GM10248 (cell line): Measurements from ENCODE around the gene TMEM234.
A peak's percentile ranks its signal among the peaks of the same experiment; 100 is the strongest.
"Not testable (repeated sequence)": the region's sequence is repeated elsewhere in the genome, so short reads cannot be mapped to it uniquely, and the experiment has no call there.

Experiments used
- CTCF ChIA-PET: fragments of 300-600 bp; sonication (Branson Sonifier 250); formaldehyde crosslinking; extraction: SDS; loops from one replicate; lab custom pipeline; 2021; ENCODE audit warnings: antibody characterized with exemption; lab: Yijun Ruan, JAX
- POLR2A ChIA-PET: fragments of 350-650 bp; sonication (Branson Sonifier 250); formaldehyde crosslinking; extraction: SDS; loops from one replicate; lab custom pipeline; 2020; ENCODE audit warnings: antibody characterized with exemption; lab: Yijun Ruan, JAX
- DNase-seq: peaks from one replicate; pipeline ENCODE4 v3.0.0; 2012; ENCODE audit errors: extremely low spot score
- CTCF ChIP-seq: IDR thresholded peaks from 2 replicates; pipeline ENCODE4 v1.5.1; 2012; ENCODE audit warnings: mild to moderate bottlenecking, low read depth; ENCODE audit errors: extremely low read depth, missing control alignments, control extremely low read depth

Gene TMEM234

GRCh38 chr1:32221980-32222755, at the start of gene TMEM234, which contains the start of gene EIF3I:
Gene TMEM234, minus strand, starts transcription at chr1:32222353. Its CDS starts 31 bp downstream, at chr1:32222322.
Gene EIF3I, plus strand, starts transcription at chr1:32222407. Its CDS starts 35 bp downstream, at chr1:32222442.
- TF ChIP-seq CTCF = no peak
- peak; percentile 96 for DNase-seq
- CTCF ChIA-PET = interaction anchor here (1.0 to 1.5 kb wide), 2 partner anchors 12 to 26 kb away, joined by 3 to 6 read pairs; no protein-coding TSS in a partner anchor
- POLR2A ChIA-PET = no interaction called here

- CTCF ChIA-PET = interaction anchor here (1.0 to 2.6 kb wide), 3 partner anchors 21 to 52 kb away, joined by 3 to 9 read pairs (median 4); no protein-coding TSS in a partner anchor
- no peak for TF ChIP-seq CTCF
- DNase-seq = peak; percentile 0
- POLR2A ChIA-PET = interaction anchor here (0.6 kb wide), 1 partner anchor 387 kb away, joined by 3 read pairs; no protein-coding TSS in a partner anchor
Observed at GRCh38 chr1:32269744-32270143, 47.6 kb upstream of the TMEM234 start.

GRCh38 chr1:32266921-32267591, 44.9 kb upstream of the TMEM234 start:
- peak; percentile 15 for DNase-seq
- CTCF ChIA-PET = no interaction called here
- POLR2A ChIA-PET = interaction anchor here (0.6 kb wide), 1 partner anchor 61 kb away, joined by 3 read pairs; no protein-coding TSS in a partner anchor
- TF ChIP-seq CTCF = no peak

- TF ChIP-seq CTCF = no peak
- CTCF ChIA-PET = interaction anchor here (1.0 to 3.1 kb wide), 6 partner anchors 10 to 66 kb away, joined by 3 to 18 read pairs (median 4); partner anchors contain the start of gene FAM167B
- DNase-seq = no peak
- POLR2A ChIA-PET = interaction anchor here (0.6 to 1.0 kb wide), 2 partner anchors 7 to 70 kb away, joined by 3 to 6 read pairs; partner anchors contain the start of gene MARCKSL1
Observed at GRCh38 chr1:32265846-32266245, 43.7 kb upstream of the TMEM234 start.

GRCh38 chr1:32263744-32264143, 41.6 kb upstream of the TMEM234 start:
- DNase-seq = peak; percentile 36
- TF ChIP-seq CTCF = no peak
- POLR2A ChIA-PET = interaction anchor here (0.5 to 0.6 kb wide), 2 partner anchors 28 to 81 kb away, joined by 3 to 6 read pairs; no protein-coding TSS in a partner anchor
- CTCF ChIA-PET = interaction anchor here (1.1 to 3.1 kb wide), 2 partner anchors 14 to 25 kb away, joined by 3 to 18 read pairs; no protein-coding TSS in a partner anchor

- DNase-seq, POLR2A ChIA-PET: not testable (repeated sequence)
- CTCF ChIA-PET = interaction anchor here (1.1 kb wide), 1 partner anchor 25 kb away, joined by 3 read pairs; no protein-coding TSS in a partner anchor
Observed at GRCh38 chr1:32263236-32263593, 41.1 kb upstream of the TMEM234 start.
